ENCODE results near the gene ARHGAP27.

ARHGAP27 gene

GRCh38 chr17:45404870-45405249, 27.8 kb downstream of the ARHGAP27 start:
- DNase-seq = no peak

- no peak for DNase-seq
Observed at GRCh38 chr17:45403906-45404490, 28.7 kb downstream of the ARHGAP27 start.

GRCh38 chr17:45402916-45403315, 29.8 kb downstream of the ARHGAP27 start:
- DNase-seq = no peak

- no peak for DNase-seq
Observed at GRCh38 chr17:45398800-45399199, 33.9 kb downstream of the ARHGAP27 start.

- DNase-seq = no peak
Observed at GRCh38 chr17:45397796-45398195, 34.9 kb downstream of the ARHGAP27 start.

- DNase-seq = no peak
Observed at GRCh38 chr17:45396496-45397205, 36.0 kb downstream of the ARHGAP27 start.

GRCh38 chr17:45395569-45396415, 36.9 kb downstream of the ARHGAP27 start:
- DNase-seq = no peak

GRCh38 chr17:45394913-45395568, 37.6 kb downstream of the ARHGAP27 start:
- DNase-seq = peak; percentile 30 to 32

GRCh38 chr17:45394564-45394912, 38.1 kb downstream of the ARHGAP27 start:
- no peak for DNase-seq

- no peak for DNase-seq
Observed at GRCh38 chr17:45394091-45394490, 38.6 kb downstream of the ARHGAP27 start.

GRCh38 chr17:45393411-45393810, 39.3 kb downstream of the ARHGAP27 start:
- DNase-seq = no peak

- no peak for DNase-seq
Observed at GRCh38 chr17:45391918-45392317, 40.8 kb downstream of the ARHGAP27 start.

GRCh38 chr17:45391291-45391690, 41.4 kb downstream of the ARHGAP27 start:
- DNase-seq = no peak

GRCh38 chr17:45389354-45389753, 43.3 kb downstream of the ARHGAP27 start:
- DNase-seq = no peak

GRCh38 chr17:45388604-45389325, 43.9 kb downstream of the ARHGAP27 start:
- DNase-seq = no peak

- DNase-seq = no peak
Observed at GRCh38 chr17:45387739-45388138, 44.9 kb downstream of the ARHGAP27 start.

GRCh38 chr17:45386178-45386577, 46.5 kb downstream of the ARHGAP27 start:
- DNase-seq = no peak

- peak; percentile 91 to 97 for DNase-seq
Observed at GRCh38 chr17:45385331-45385997, 47.2 kb downstream of the ARHGAP27 start.

GRCh38 chr17:45384789-45385262, 47.8 kb downstream of the ARHGAP27 start:
- DNase-seq = no peak

- DNase-seq = no peak
Observed at GRCh38 chr17:45384047-45384788, 48.5 kb downstream of the ARHGAP27 start.

- DNase-seq = no peak
Observed at GRCh38 chr17:45383003-45383402, 49.7 kb downstream of the ARHGAP27 start.
